NCI-H1694 (cell line): ENCODE measurements around the gene FAAP100.

ENCODE experiments used
- DNase-seq: peaks from one replicate; lab custom pipeline; 2025; lab: John Stamatoyannopoulos, UW

FAAP100 gene

DNA sequence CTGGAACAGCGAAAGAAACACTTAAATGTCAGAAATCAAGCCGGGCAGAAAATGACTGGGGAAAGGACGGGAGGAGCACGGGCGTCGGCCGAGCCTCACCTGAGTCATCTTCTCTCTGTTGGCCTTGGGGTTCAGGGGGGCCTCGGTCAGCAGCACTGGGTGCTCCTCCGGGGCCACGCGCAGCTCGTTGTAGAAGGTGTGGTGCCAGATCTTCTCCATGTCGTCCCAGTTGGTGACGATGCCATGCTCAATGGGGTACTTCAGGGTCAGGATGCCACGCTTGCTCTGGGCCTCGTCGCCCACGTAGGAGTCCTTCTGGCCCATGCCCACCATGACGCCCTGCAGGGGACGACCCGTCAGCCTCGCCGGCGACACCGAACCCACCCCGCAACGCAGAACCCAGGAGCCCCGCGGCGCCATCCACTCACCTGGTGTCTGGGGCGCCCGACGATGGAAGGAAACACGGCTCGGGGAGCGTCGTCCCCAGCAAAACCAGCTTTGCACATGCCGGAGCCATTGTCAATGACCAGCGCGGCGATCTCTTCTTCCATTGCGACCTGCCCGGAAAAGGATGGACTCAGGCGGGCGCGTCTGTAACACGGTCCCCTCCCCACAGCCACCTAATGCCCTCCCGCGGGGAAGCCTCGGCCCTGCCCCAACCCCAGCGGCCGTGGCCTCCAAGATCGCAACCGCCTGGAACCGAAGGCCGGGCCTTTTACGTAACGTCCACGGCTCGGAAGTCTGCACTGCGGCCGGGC, 40.2 kb downstream of the FAAP100 start:
- DNase-seq: no peak

DNA sequence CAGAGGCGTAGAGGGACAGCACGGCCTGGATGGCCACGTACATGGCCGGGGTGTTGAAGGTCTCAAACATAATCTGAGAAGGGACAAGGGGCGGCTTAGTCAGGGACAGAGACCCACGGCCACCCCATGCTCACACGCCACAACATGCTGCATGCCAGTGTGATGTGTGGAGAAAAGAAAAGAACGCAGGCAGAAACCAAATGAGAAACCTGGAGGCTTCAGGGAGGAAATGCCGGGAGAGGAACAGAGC, 40.7 kb downstream of the FAAP100 start:
- DNase-seq: no peak

DNA sequence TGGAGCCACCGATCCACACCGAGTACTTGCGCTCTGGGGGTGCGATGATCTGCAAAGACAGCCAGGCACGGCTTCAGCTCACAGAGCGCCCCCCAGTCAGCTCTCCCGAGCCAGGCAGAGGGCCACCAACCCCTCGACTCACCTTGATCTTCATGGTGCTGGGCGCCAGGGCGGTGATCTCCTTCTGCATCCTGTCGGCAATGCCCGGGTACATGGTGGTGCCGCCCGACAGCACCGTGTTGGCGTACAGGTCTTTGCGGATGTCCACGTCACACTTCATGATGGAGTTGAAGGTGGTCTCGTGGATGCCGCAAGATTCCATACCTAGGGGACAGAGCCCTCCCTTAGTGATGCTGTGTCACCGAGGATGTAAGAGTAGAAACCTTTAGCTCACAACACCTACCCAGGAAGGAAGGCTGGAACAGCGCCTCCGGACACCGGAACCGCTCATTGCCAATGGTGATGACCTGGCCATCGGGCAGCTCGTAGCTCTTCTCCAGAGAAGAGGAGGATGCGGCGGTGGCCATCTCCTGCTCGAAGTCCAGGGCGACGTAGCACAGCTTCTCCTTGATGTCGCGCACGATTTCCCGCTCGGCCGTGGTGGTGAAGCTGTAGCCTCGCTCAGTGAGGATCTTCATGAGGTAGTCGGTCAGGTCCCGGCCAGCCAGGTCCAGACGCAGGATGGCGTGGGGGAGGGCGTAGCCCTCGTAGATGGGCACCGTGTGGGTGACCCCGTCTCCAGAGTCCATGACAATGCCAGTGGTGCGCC, 41.2 kb downstream of the FAAP100 start:
- no peak for DNase-seq

DNA sequence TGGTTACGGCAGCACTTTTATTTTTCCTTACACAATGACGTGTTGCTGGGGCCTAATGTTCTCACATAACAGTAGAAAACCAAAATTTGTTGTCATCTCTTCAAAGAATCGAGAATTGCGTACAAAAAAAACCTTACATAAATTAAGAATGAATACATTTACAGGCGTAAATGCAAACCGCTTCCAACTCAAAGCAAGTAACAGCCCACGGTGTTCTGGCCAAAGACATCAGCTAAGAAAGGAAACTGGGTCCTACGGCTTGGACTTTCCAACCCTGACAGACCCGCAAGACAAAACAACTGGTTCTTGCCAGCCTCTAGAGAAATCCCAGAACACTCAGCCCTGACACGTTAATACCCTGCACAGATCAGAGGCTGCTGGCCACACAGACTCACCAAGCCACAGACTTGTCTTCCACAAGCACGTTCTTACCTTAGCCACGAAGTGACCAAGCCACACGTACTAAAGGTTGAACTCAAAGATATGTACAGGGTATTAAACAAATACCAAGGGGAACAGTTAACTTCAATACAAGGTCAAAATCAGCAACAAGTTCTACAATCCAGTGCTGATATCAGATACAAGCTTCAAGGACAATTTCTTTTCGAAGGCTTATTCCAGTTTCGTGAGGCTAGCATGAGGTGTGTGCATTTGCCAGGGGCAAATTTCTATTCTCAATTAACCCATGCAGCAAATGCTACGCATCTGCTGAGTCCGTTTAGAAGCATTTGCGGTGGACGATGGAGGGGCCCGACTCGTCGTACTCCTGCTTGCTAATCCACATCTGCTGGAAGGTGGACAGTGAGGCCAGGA, 42.0 kb downstream of the FAAP100 start:
- no peak for DNase-seq

DNA sequence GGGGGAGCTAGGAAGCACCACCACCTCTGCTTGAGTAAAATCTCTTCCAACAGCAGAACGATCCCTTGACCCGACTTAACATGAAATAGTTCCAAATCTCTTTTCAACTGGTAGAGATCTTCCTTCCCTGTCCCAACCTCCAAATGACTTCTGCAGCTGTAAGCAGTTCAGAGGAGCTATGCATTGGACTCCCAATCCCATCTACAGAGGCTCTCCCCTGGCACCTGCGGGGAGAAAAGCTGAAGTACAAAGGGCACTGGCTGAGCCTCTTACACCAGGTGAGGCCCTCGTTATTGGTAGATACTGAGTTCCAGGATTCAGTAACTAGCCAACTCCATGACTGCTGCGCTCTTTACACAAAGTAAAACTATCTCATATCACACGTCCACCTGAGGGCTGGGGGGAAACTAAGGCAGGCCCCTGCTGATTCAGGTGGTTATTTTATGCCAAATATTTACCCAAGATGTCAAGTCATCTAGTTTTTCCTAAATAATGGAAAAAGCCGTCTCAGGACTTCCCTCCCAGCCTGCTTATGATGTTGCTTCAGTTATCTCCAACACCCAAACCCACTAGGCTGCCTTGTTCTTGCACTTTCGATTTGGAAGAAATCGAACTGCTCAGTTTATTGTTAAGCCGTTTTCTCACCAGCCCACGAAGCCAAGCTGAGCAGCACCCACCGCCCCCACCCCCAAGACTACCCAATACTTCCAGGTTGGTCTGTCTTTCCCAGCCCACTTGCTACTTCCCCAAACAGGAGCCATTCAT, 42.8 kb downstream of the FAAP100 start:
- no peak for DNase-seq

DNA sequence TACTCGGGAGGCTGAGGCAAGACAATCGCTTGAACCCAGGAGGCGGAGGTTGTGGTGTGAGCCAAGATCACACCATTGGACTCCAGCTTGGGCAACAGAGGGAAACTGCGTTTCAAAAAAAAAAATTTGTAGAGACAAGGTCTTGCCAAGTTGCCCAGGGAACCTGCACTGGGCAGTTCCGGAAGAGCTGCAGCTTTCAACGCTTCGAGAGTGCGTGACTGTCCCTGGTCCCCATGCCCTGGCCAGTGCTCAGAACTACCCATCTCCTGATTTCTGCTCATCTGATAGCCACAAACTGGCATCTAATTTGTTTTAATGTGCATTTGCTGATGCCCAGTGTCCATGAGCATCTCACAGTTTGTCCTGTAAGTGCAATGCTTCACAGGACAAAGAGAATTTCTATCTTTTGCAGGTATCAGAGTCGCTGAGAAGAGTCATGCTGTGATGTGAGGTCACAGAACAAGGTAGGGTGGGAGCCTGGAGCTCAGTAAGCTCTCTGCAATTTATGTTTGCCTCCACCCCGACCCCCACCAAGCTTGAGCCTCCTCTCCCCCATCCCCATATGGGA, 43.4 kb downstream of the FAAP100 start:
- DNase-seq: no peak

DNA sequence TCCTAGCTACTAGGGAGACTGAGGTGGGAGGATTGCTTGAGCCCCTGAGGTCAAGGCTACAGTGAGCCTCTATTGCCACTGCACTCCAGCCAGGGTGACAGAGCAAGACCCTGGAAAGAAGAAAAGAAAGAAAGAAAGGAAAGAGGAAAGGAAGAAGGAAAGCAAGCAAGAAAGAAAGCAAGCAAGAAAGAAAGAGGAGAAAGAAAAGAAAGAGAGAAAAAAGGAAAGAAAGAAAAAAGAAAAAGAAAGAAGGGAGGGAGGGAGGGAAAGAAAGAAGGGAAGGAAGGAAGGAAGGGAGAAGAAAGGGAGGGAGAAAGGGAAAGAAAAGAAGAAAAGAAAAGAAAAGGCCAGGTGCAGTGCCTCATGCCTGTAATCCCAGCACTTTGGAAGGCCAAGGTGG, 48.5 kb downstream of the FAAP100 start:
- no peak for DNase-seq

DNA sequence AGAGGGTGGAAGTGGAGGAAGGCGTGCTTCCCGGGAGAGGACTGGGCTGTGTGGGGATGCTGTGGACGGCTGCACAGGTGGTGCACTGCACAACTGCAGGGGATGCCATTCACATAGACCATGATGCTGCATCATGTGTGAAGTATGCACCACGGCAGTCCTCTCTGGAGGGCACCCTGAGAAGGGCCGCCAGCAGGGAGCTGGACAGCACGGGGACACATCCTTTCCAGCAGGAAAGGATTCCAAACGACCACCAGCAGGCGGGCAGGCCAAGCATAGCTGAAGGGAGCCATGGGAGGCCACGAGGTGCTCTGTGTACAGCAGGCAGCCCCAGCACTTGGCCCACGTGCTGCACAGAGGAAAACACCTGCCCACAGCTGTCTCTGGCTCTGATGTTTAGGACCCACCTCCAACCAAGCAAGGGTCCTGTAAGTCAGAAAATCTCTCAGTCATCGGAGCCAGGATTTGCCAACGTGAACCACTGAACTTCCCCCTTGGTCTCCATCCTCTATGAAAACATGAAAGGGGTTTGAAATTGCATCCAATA, 49.6 kb downstream of the FAAP100 start:
- no peak for DNase-seq

DNA sequence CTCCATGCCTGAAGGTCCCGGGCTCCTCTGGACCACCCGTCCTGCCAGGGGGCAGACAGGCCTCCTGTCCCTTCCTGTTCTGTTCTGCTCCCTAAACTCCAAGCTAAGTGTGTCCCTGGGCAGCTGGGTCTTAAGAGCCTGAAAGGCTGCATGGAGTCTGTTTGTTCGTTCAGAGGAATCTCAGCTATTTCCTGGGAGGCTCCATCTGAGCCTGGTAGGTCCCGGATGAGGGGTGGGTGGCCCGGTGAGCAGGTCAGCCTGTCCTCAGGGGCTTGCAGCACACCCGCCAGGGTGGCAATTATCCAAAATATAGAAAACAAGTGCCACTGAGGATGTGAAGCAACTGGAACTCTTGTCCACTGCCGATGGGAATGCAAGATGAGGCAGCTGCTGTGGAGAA, 52.1 kb downstream of the FAAP100 start:
- no peak for DNase-seq

DNA sequence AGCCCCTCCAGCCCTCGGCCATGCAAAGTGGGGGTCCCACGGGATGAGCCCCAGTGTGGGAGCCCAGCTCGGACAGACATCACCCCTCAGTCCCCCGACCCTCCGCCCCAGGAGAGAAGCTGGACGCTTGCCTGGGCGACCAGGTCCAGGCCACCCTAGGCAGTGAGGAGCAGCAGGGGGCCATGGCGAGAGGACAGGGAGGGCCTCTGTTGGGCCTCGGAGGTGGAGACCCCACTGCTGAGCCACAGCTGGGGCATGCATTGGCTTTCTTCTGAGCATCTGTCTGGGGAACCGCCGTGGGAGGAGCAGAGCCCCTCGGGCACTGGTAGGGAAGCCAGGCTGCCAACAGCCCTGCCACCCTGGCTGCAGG, 52.6 kb downstream of the FAAP100 start:
- no peak for DNase-seq

DNA sequence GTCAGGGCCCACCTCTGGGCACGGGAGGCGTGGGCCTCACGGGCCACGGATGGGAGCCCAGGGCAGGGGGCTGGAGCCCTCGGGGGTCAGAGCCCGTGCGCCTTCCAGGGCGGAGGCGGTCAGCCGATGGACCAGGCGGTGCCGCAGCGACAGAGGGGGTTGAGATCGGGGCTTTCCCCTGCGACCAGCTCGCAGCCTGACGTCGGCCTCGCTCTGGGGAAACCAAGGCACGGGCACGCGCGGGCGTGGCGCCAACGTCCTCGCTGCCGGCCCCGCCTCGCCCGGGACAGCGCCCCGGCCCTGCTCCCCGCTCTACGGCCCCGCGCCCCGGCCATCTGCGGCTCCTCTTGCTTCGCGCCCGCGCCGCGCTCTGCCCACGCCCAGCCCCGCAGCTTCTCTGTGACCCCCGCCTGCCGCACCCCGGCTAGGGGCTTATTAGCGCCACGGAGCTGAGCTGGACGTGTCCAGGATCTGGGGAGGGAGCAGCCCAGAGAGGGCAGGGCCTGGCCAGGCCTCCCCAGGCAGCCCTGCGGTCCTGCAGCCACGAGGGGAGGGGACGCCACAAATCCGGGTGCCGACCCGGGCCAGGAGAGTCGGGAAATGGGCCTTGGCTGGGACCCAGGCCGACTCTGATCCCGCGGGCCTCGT, 53.1 kb downstream of the FAAP100 start:
- no peak for DNase-seq

DNA sequence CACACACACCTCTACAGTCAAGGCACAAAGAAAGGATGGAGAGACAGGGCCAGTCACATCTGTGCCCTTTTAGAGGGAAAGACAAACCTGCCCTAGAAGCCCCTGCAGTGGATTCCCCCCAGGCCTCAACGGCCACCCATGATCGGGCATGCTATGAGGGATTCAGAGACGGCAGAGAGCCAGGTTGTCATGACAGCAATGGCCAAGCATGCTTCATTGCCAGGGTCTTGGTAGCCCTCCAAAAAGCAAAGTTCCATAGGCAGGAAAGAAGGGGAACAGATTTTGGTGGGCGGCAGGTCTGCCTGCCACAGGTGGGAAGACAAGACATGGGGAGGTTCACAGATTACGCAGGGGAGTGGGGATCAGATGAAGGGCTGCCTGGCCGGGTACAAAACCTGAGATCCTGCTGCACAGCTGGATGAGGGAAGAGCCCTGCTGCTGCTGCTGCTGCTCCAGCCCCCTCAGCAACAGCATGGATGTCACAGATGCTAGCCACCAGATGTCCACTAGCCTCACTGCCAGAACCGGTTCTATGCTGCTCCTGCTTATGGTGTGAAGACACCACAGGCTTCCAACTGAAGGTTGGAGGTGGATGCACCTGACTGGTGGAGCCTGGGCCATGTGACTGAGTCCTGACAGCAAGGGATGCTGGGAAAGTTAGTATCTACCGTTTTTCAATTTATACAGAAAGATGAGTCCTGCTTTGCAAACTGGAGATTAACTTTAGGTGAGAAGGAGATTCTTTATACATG, 57.4 kb downstream of the FAAP100 start:
- peak; percentile 83 for DNase-seq

DNA sequence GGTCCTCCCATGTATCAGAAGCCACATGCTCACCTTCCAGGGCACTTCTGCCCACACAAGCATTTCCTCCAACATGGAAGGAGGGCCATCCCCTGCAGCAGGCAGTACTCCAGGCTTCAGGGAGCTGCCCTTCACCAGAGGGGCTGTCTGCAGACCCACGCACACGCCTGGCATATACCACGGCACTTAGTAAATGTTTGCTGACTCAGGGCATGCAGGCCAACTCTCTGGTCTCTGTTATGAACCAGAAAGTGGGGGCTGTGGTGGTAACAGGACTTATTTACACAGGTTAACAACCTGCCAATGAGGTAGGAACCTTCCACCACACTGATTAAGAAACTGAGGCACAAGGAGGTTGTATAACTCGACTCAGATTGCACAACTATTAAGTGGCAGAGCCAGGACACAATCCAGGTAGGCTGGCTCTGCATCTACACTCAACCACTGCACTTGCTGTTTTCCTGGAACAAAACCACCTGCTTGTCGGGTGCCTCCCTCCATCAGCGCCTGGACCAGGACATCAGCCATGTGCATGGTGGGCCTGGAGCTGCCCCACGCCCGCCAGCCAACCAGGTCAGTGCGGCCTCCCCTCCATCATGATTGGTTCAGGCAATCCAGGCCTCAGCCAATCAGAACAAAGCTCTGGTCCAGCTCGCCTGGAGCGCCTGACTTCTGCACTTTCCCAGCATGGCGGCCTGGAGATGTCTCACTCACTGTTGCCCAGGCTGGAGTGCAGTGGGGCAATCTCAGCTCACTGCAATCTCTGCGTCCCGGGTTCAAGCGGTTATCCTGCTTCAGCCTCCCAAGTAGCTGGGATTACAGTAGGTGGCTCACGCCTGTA, 58.7 kb downstream of the FAAP100 start:
- no peak for DNase-seq

DNA sequence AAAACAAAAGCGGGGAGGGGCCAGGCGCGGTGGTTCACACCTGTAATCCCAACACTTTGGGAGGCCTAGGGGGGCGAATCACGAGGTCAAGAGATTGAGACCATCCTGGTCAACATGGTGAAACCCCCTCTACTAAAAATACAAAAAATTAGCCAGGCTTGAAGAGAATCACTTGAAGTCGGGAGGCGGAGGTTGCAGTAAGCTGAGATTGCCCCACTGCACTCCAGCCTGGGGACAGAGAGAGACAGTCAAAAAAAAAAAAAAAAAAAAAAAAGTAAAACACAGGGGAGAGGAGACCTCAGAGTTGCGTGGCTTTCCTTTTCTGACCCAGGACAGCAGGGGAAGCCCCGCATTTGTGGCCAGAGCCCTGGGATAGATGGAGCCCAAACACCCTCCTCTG, 59.4 kb downstream of the FAAP100 start:
- no peak for DNase-seq

DNA sequence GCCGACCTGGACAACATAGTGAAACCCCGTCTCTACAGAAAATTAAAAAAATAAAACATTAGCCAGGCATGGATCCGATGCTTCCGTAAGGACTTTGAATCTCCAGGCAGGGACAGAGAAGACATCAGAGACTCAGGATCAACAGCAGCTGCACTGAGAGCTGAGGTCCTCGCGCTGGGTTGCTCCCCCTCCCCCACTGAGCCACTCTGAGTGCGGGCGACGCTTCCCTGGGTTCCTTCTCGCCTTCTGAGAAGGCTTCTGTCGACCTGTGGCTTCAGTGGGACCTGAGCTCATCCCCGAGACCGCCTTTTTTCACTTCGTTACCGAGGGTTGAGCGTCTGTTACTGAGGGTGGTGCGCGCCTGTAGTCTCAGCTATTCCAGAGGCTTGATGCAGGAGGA, 60.0 kb downstream of the FAAP100 start:
- no peak for DNase-seq

DNA sequence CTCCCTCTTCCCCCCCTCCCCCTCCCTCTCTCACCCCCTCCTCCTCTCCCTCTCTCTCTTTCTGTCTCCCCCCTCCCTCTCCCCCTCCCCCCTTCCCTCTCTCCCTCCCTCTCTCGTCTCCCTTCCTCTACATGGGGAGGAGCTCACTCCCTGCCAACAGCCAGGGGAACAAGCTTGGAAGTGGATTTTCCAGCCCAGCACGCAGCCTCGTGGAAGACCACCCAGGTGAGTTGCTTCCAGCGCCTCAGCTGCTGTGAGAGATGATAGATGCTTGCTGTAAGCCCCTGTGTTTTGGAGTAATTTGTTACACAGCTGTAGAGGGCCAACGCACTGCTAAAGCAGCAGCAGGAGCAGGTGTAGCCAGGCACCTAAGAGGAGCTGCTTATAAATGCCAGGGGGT, 60.4 kb downstream of the FAAP100 start:
- no peak for DNase-seq

DNA sequence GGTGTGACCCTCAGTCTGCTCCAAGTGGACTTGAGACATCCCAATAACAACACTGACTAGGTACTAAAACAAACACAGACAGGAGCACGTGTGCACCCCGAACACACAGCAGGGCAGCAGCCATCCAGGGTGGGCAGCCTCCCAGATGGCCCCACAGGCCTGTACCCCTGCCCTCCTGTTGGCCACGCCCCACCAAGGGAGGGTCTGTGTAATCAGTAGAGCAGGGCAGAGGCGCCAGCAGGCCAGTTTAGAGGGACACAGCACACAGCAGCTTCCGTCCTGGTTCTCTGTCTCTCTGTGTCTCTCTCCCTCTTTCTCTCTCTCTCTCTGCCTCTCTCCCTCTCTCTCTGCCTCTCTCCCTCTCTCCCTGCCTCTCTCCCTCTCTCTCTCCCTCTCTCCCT, 61.0 kb downstream of the FAAP100 start:
- DNase-seq: no peak

DNA sequence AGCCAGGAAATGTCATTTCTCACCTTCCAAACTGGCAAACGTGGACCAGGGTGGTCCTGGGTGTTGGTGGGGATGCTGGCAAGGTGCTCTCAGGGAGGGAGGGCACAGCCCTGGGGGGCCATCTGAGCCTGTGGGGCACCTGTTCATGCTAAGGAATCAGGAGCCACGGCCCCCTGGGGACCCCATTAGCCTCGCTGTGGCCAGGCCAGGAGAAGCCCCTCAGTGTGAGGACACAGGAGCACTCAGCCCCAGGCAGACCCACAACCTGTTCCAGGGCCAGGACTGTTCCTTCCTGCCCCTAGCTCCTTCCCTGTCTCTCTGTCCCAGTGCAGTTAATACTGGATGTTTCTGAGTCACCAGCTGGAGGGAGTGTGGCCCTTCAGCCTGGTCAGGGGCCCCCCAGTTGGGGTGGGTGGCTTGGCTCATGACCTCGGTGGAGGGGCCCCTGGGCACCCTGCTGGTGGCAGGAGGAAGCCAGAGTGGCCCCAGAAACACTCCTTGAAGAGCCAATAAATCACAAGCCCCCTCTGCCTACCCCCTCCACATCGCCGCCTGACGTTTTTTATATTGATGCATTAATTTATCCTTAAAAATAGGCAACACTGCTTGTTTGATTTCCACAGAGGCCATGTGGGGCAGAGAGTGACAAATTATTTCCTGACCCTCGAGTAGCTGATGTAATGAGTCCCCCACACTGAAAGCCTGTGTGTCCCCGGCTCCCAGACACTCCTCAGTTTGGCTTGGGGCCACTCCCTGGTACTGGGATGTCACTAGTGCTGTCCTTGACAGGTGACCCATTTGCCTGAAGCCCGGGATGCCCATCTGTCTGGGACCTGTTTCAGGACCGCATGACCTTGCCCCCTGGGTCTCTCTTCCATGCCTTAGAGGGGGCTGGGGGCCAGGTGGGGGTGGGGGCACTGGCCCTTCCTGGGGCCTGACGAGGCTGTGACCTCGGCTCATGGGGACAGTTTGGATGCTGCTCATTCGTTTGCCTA, 61.9 kb downstream of the FAAP100 start:
- DNase-seq: no peak
